WI38 (cell line): ENCODE data around the gene SSH3.

Source experiments
- H3K4me3 ChIP-seq: 2 replicates; pipeline ENCODE4 v1.5.1; 2011; ENCODE audit warnings: low read depth, mild to moderate bottlenecking, control low read depth, low read length
- TF ChIP-seq, protein P1 (sequence below): IDR thresholded peaks from 2 replicates; pipeline ENCODE4 v1.5.1; 2012; ENCODE audit warnings: low read depth, mild to moderate bottlenecking, control low read depth, low read length

Gene SSH3

GRCh38 chr11:67293090-67293489 is 10.2 kb upstream of the SSH3 start:
- H3K4me3 ChIP-seq, result no peak overlapping the region
- TF ChIP-seq, protein P1, sequence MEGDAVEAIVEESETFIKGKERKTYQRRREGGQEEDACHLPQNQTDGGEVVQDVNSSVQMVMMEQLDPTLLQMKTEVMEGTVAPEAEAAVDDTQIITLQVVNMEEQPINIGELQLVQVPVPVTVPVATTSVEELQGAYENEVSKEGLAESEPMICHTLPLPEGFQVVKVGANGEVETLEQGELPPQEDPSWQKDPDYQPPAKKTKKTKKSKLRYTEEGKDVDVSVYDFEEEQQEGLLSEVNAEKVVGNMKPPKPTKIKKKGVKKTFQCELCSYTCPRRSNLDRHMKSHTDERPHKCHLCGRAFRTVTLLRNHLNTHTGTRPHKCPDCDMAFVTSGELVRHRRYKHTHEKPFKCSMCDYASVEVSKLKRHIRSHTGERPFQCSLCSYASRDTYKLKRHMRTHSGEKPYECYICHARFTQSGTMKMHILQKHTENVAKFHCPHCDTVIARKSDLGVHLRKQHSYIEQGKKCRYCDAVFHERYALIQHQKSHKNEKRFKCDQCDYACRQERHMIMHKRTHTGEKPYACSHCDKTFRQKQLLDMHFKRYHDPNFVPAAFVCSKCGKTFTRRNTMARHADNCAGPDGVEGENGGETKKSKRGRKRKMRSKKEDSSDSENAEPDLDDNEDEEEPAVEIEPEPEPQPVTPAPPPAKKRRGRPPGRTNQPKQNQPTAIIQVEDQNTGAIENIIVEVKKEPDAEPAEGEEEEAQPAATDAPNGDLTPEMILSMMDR, result no peak

- TF ChIP-seq, protein P1, result no peak
Measured at GRCh38 chr11:67295846-67296245, 7.5 kb upstream of the SSH3 start.

GRCh38 chr11:67298786-67299185 is 4.5 kb upstream of the SSH3 start:
- TF ChIP-seq, protein P1, result no peak
- no peak overlapping the region for H3K4me3 ChIP-seq

More at GRCh38 chr11:67295846-67296245, 7.5 kb upstream of the SSH3 start:
- H3K4me3 ChIP-seq, result no peak overlapping the region

DNA sequence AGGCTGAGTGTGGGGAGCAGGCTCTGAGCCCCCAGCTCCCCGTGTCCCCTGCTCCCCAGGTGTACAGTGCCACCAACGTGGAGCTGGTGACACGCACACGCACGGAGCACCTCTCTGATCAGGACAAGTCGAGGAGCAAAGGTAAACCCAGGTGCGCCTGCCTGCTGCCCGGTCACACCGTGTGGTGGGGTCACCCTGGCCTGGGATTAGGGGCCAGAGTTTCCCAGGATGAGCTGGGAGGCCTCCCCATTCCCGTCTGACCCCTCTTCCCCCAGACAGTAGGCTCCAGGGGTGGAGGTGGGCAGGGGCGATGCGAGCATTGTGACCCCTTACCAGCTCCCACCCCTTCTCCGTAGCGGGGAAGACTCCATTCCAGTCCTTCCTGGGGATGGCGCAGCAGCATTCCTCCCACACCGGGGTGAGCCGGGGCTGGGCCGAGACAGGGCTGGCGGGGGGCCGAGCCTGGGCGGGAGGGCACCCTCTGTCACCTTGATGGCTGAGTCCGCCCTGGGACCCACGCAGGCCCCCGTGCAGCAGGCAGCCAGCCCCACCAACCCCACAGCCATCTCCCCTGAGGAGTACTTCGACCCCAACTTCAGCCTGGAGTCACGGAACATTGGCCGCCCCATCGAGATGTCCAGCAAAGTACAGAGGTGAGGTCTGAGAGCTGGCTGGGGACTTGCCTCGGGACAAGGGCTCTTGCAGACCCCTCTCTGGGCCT is 3.7 kb upstream of the SSH3 start:
- H3K4me3 ChIP-seq, result no peak overlapping the region
- TF ChIP-seq, protein P1, result no peak

GRCh38 chr11:67300256-67300755 is 3.0 kb upstream of the SSH3 start:
- H3K4me3 ChIP-seq, result no peak overlapping the region
- TF ChIP-seq, protein P1, result no peak

GRCh38 chr11:67300756-67301312 is 2.5 kb upstream of the SSH3 start:
- H3K4me3 ChIP-seq, result no peak overlapping the region
- TF ChIP-seq, protein P1, result no peak

DNA sequence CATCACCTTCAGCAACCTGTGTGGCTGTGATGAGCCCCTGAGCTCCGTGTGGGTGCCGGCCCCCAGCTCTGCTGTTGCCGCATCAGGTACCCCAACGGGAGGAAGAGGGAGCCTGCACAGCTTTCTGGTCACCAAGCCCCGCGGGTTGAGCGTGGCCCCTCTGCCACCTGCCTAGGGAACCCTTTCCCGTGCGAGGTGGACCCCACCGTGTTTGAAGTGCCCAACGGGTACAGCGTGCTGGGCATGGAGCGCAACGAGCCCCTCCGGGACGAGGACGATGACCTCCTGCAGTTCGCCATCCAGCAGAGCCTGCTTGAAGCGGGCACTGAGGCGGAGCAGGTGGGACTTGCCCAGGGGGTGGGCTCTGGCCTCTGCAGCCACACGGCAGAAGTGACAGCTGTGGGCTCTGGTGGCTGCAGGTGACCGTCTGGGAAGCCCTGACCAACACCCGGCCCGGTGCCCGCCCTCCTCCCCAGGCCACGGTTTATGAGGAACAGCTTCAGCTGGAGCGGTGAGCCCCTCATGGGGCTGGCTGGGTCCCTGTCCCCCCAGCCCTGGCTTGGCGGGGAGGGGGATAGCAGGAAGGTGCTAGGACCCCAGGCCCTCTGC is 1.9 kb upstream of the SSH3 start:
- TF ChIP-seq, protein P1, result no peak
- H3K4me3 ChIP-seq, result no peak overlapping the region
